Adipocyte (in vitro differentiated cells): Measurements from ENCODE around the gene CAPN14.

Source experiments
- DNase-seq: peaks from one replicate; pipeline ENCODE4 v3.0.0-alpha.2; 2015; ENCODE audit warnings: low read depth
- H3K27me3 ChIP-seq: replicated peaks from 2 replicates; pipeline ENCODE4 v1.7.0; 2013; ENCODE audit warnings: mild to moderate bottlenecking, low read length, moderate library complexity; ENCODE audit not compliant: control insufficient read depth, insufficient read depth
- H3K36me3 ChIP-seq: 2 replicates; pipeline ENCODE4 v1.7.0; 2013; ENCODE audit warnings: low read length, mild to moderate bottlenecking, moderate library complexity; ENCODE audit not compliant: control insufficient read depth, insufficient read depth, severe bottlenecking
- H3K4me1 ChIP-seq: 2 replicates; pipeline ENCODE4 v1.7.0; 2013; ENCODE audit warnings: mild to moderate bottlenecking, low read length, moderate library complexity; ENCODE audit not compliant: control insufficient read depth, insufficient read depth
- H3K4me3 ChIP-seq: 2 replicates; pipeline ENCODE4 v1.7.0; 2013; ENCODE audit warnings: mild to moderate bottlenecking, low read length, moderate library complexity
- H3K9ac ChIP-seq: 2 replicates; pipeline ENCODE4 v1.7.0; 2013; ENCODE audit warnings: mild to moderate bottlenecking, low read length, moderate library complexity
- H3K9me3 ChIP-seq: 2 replicates; pipeline ENCODE4 v1.7.0; 2013; ENCODE audit warnings: mild to moderate bottlenecking, low read length, moderate library complexity; ENCODE audit not compliant: control insufficient read depth

Gene CAPN14

DNA sequence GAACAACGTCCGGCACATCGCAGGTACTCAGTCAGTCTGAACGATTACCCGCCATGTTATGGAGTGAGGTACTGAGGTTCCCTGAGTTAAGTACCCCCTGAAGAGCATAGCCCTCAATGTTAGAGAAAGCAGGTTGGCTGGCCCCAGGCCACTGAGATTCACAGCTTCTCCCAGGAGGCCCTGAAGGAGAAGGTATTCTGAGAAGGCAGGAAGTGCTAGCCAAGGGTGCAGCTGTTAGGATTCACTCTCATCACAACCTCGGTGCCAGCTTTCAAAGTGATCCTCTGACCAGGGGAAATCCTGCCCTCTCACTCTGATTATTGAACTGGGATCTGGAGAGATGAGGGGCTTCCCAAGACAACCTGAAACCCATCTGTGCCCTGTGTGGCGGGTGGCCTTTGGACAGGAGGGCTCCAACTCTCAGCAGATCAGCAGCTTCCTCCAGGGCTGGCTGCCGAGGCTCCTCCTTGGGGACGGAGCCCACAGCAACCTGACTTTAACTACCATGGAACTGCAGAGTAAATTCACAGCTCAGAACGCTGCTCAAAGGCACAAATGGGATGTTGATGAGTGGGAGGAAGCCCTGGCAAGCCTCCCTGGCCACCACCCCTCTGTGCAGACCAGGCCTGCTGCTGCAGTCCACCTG lies 24.4 kb upstream of the CAPN14 start:
- no peak for DNase-seq

DNA sequence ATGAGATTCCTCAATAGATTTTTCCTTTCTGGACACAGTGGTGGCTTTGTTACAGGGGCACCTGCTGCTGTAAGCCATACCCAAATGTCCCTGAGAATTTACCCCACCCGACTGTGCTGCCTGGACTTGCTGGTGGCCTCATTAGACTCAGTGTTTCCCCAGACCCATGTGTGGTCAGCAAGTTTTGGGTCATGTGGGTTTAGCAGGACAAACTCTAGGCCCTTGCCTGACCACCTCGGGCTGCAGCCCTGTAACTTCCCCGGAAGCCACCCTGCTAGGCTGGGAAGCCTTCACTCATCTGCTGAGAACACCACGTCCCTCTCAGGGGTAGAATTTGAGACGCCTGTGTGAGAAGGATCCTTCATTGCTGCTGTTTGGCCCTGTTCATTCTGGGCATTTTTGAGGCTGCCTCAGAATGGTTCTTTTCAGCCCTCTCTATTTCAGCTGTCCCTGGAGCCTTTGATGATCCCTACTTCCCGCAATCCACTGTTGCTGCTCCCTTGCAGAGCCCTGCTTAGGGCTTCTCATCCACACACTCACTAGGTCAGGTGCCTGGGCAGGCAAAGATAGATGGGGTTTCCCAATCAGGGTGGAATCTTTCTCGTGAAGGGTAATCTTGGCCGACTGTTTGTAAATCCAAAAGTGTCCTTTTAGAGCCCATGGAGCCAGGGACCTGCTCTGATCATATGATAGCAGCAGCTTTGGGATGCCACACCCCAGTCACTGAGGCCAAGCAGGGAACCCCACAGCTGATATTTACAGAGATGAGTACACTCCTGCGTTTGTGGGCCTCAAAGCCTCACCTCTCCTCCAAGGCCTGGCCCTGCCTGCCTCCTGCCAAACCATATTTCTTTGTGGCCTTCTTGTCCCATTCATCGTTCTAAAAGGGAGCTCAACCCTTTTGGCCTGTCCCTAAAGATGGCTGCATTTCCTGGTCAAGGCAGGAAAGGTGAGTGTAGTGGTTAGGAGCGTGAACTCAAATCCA lies 23.4 kb upstream of the CAPN14 start:
- Histone ChIP-seq H3K9me3 (no peaks in the 10 kb centered on the region), H3K4me1 (peaks cover 14% of the 10 kb centered on the region), H3K4me3 (no peak overlapping the region), H3K27me3 (no peaks in the 10 kb centered on the region), H3K9ac (no peak overlapping the region), H3K36me3 (peaks cover 5% of the 10 kb centered on the region)
- no peak for DNase-seq

More for the DNA sequence above, 24.4 kb upstream of the CAPN14 start:
- Histone ChIP-seq H3K4me3 (no peak overlapping the region), H3K9me3 (no peaks in the 10 kb centered on the region), H3K9ac (no peak overlapping the region), H3K27me3 (no peaks in the 10 kb centered on the region), H3K4me1 (peaks cover 14% of the 10 kb centered on the region), H3K36me3 (peaks cover 5% of the 10 kb centered on the region)

- Histone ChIP-seq H3K9ac (peak overlapping the region; percentile 45), H3K27me3 (no peaks in the 10 kb centered on the region), H3K9me3 (no peaks in the 10 kb centered on the region), H3K4me3 (peak overlapping the region; percentile 38), H3K4me1 (peaks cover 14% of the 10 kb centered on the region), H3K36me3 (peaks cover 3% of the 10 kb centered on the region)
- peak; percentile 22 for DNase-seq
Observed at GRCh38 chr2:31239593-31240177, 22.4 kb upstream of the CAPN14 start.

- DNase-seq: no peak
- H3K9me3 ChIP-seq: no peaks in the 10 kb centered on the region
- H3K4me3 ChIP-seq: no peak overlapping the region
- no peaks in the 10 kb centered on the region for H3K27me3 ChIP-seq
- no peak overlapping the region for H3K9ac ChIP-seq
- H3K4me1 ChIP-seq: peaks cover 14% of the 10 kb centered on the region
- no peaks in the 10 kb centered on the region for H3K36me3 ChIP-seq
Observed at GRCh38 chr2:31238906-31239592, 21.7 kb upstream of the CAPN14 start.

GRCh38 chr2:31238126-31238905 lies 21.0 kb upstream of the CAPN14 start:
- H3K9ac ChIP-seq: no peak overlapping the region
- H3K9me3 ChIP-seq: no peaks in the 10 kb centered on the region
- no peaks in the 10 kb centered on the region for H3K27me3 ChIP-seq
- H3K4me3 ChIP-seq: no peak overlapping the region
- no peak for DNase-seq
- peaks cover 14% of the 10 kb centered on the region for H3K4me1 ChIP-seq
- no peaks in the 10 kb centered on the region for H3K36me3 ChIP-seq

DNA sequence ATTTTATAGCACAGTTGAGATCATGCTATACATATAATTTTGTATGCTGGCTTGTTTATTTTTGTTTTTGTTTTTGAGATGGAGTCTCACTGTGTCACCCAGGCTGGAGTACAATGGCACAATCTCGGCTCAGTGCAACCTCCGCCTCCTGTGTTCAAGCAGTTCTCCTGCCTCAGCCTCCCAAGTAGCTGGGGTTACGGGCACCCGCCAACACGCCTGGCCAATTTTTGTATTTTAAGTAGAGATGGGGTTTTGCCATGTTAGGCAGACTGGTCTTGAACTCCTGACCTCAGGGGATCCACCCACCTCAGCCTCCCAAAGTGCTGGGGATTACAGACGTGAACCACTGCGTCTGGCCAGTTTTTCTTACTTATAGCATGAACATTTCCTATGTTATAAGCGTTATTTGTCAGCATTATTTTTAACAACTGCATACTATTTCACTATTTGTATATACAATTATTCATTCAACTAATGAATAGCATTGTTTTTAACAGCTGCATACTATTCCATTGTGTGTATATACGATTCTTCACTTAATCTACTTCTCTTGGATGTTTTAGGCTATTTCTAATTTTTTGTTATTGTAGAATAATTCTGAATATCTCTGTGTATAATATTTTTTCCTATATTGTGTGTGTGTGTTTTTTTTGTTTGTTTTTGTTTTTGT lies 20.2 kb upstream of the CAPN14 start:
- no peak overlapping the region for H3K9ac ChIP-seq
- no peaks in the 10 kb centered on the region for H3K9me3 ChIP-seq
- H3K4me3 ChIP-seq: no peak overlapping the region
- H3K36me3 ChIP-seq: no peaks in the 10 kb centered on the region
- DNase-seq: no peak
- H3K4me1 ChIP-seq: peaks cover 14% of the 10 kb centered on the region
- no peaks in the 10 kb centered on the region for H3K27me3 ChIP-seq

DNA sequence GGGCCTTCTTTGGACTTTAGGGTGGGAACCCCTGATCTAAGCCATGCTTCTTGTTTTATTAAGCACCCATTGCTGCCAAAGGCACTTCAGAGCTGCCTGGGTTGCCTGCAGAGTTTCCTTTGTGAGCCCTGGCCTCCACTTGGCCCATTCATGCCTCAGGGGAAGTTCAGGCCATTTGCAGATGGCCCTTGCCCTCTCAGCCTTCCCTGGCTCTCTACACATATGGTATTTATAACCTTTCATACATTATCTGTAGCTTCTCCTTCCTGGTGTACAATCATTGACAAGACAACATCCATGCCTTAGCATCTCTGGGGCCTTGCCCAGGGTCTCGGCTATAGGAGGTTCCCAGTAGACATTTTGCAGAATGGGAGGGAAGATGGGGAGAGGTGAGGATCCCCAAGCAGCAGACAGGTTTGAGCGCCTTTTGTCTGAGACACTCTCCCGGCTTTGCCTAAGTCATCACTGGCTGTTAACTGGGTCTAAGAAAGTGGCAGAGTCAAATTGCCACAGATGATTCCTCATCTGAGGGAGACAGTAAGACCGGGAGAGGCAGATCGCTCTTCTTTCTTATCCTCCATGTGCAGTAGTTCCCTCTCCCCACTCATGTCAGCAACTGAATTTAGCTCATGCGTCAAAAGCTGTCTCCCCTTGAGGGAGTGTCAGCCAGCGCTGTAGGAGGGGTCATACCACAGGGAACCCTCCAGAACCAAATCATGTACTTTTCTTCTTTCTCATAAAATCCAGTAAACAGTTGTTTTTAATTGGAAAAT lies 19.3 kb upstream of the CAPN14 start:
- no peak for DNase-seq
- Histone ChIP-seq H3K27me3 (no peaks in the 10 kb centered on the region), H3K36me3 (no peaks in the 10 kb centered on the region), H3K9ac (no peak overlapping the region), H3K9me3 (no peaks in the 10 kb centered on the region), H3K4me3 (no peak overlapping the region), H3K4me1 (peaks cover 14% of the 10 kb centered on the region)

DNA sequence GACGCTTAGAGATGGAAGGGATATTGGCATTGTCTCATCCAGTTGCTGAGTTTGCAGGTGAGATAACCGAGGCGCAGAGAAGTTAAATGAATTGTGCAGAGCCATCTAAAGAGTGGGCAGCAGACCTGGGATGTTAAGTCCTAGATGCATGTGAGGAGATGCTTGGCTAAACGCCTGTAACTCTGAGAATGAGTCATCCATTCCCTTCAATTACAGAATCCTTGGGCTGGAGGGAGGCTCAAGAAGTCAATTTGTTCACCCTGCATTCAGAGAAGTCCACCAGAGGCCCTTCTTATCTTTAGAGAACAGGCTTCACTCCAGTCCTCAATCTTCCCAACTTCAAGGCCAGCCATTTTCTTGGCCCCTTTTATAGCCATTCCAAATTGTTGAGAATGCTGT lies 18.2 kb upstream of the CAPN14 start:
- Histone ChIP-seq H3K4me3 (no peak overlapping the region), H3K9ac (no peak overlapping the region), H3K36me3 (no peaks in the 10 kb centered on the region), H3K4me1 (peaks cover 12% of the 10 kb centered on the region), H3K27me3 (peaks cover 3% of the 10 kb centered on the region), H3K9me3 (no peaks in the 10 kb centered on the region)
- DNase-seq: peak; percentile 89

DNA sequence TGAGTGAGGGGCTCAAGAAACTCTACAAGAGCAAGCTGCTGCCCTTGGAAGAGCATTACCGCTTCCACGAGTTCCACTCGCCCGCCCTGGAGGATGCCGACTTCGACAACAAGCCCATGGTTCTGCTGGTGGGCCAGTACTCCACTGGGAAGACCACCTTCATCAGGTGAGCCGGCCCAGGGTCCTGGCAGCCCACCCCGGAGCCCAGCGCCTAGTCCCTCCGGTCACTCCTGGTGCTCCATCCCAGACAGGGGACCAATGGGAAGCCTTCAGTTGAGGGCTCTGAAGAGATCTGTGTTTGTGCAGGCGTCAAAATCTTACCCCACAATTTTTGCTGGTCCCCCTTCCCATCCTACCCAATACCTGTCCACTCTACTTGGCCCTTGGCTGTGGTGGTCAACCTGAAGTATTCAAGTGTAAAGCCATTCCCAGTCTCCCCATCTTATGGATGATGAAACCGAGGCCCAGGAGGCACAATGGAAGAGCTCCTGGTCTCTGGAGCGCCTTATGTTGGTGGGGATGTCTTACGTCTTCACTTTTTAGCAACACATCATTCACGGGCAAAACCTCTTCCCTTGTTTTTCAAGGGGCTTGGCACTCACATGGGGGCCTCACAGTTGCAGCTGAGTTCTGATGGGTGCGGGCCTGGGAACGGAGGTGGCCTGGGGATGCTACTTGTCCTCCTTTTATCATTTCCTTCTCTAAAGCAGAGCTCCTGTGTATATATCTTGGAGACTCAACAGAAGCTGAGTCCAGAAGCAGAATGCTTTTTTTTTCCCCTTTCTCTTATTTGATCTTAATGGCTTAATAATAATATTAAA lies 17.6 kb upstream of the CAPN14 start:
- peak; percentile 4 for DNase-seq
- H3K4me3 ChIP-seq: peak overlapping the region; percentile 84
- peaks cover 6% of the 10 kb centered on the region for H3K4me1 ChIP-seq
- H3K9me3 ChIP-seq: no peaks in the 10 kb centered on the region
- peak overlapping the region; percentile 75 for H3K9ac ChIP-seq
- peaks cover 3% of the 10 kb centered on the region for H3K27me3 ChIP-seq
- H3K36me3 ChIP-seq: no peaks in the 10 kb centered on the region
